H9 (cell line): ENCODE data around the gene DPH5. TPM values are rescaled to one million over a fixed set of nuclear protein-coding genes. Genes with fewer than 3 reads are reported as not detected.
"Not testable (repeated sequence)": the region's sequence is repeated elsewhere in the genome, so short reads cannot be mapped to it uniquely, and the experiment has no call there.

Source experiments
- DNase-seq: peaks from one replicate; pipeline ENCODE4 v3.0.0-alpha.2; 2017
- H2AFZ ChIP-seq: one replicate; pipeline ENCODE4 v1.6.1; 2013; ENCODE audit warnings: mild to moderate bottlenecking, low read length, control low read depth, moderate library complexity
- H2AK5ac ChIP-seq: 2 replicates; pipeline ENCODE4 v1.6.1; 2013; ENCODE audit warnings: low read length, control low read depth, mixed read lengths; ENCODE audit not compliant: insufficient read length
- H2BK120ac ChIP-seq: one replicate; pipeline ENCODE4 v1.6.1; 2013; ENCODE audit warnings: low read depth, mild to moderate bottlenecking, low read length, control low read depth, inconsistent platforms; ENCODE audit not compliant: poor library complexity, severe bottlenecking
- H2BK12ac ChIP-seq: 2 replicates; pipeline ENCODE4 v1.6.1; 2013; ENCODE audit warnings: low read length, control low read depth, mixed read lengths, low read depth; ENCODE audit not compliant: insufficient read length
- H2BK15ac ChIP-seq: 2 replicates; pipeline ENCODE4 v1.6.1; 2013; ENCODE audit warnings: low read depth, low read length, control low read depth
- H2BK20ac ChIP-seq: one replicate; pipeline ENCODE4 v1.6.1; 2013; ENCODE audit warnings: low read depth, mild to moderate bottlenecking, low read length, control low read depth, inconsistent platforms; ENCODE audit not compliant: poor library complexity, severe bottlenecking
- H2BK5ac ChIP-seq: 2 replicates; pipeline ENCODE4 v1.6.1; 2013; ENCODE audit warnings: low read length, control low read depth, mixed read lengths; ENCODE audit not compliant: insufficient read length
- H3K14ac ChIP-seq: 2 replicates; pipeline ENCODE4 v1.6.1; 2013; ENCODE audit warnings: low read length, control low read depth; ENCODE audit not compliant: insufficient read depth
- H3K18ac ChIP-seq: 2 replicates; pipeline ENCODE4 v1.6.1; 2013; ENCODE audit warnings: low read depth, mild to moderate bottlenecking, mixed read lengths, low read length, control low read depth; ENCODE audit not compliant: insufficient read length
- H3K23ac ChIP-seq: 2 replicates; pipeline ENCODE4 v1.6.1; 2013; ENCODE audit warnings: low read length, control low read depth, mixed read lengths, low read depth; ENCODE audit not compliant: insufficient read length
- H3K23me2 ChIP-seq: 2 replicates; pipeline ENCODE4 v1.6.1; 2013; ENCODE audit warnings: low read depth, mild to moderate bottlenecking, mixed read lengths, low read length, control low read depth; ENCODE audit not compliant: insufficient read length, poor library complexity, severe bottlenecking
- H3K27ac ChIP-seq: 2 replicates; pipeline ENCODE4 v1.5.1; 2013; ENCODE audit warnings: low read length, control low read depth, mixed read lengths, low read depth; ENCODE audit not compliant: insufficient read length
- H3K27me3 ChIP-seq: 2 replicates; pipeline ENCODE4 v1.6.1; 2013; ENCODE audit warnings: low read length, control low read depth, inconsistent platforms; ENCODE audit not compliant: insufficient read depth
- H3K4ac ChIP-seq: 2 replicates; pipeline ENCODE4 v1.6.1; 2013; ENCODE audit warnings: low read depth, mild to moderate bottlenecking, control low read depth, inconsistent platforms, low read length, moderate library complexity
- H3K4me1 ChIP-seq: 2 replicates; pipeline ENCODE4 v1.6.1; 2013; ENCODE audit warnings: low read length, control low read depth, inconsistent platforms; ENCODE audit not compliant: insufficient read depth
- H3K4me2 ChIP-seq: 2 replicates; pipeline ENCODE4 v1.6.1; 2013; ENCODE audit warnings: low read length, control low read depth, mixed read lengths; ENCODE audit not compliant: insufficient read length, insufficient read depth
- H3K56ac ChIP-seq: 2 replicates; pipeline ENCODE4 v1.6.1; 2013; ENCODE audit warnings: low read depth, mild to moderate bottlenecking, mixed read lengths, low read length, control low read depth; ENCODE audit not compliant: insufficient read length
- H3K79me1 ChIP-seq: 2 replicates; pipeline ENCODE4 v1.6.1; 2013; ENCODE audit warnings: low read depth, mild to moderate bottlenecking, moderate library complexity, low read length, control low read depth, inconsistent platforms; ENCODE audit not compliant: insufficient read depth, poor library complexity, severe bottlenecking
- H3K79me2 ChIP-seq: 2 replicates; pipeline ENCODE4 v1.6.1; 2013; ENCODE audit warnings: low read length, control low read depth, inconsistent platforms; ENCODE audit not compliant: insufficient read depth
- H3K9ac ChIP-seq: 2 replicates; pipeline ENCODE4 v1.6.1; 2013; ENCODE audit warnings: low read length, control low read depth, mixed read lengths; ENCODE audit not compliant: insufficient read length; ENCODE audit errors: extremely low read depth
- H3K9me3 ChIP-seq: one replicate; pipeline ENCODE4 v1.6.1; 2013; ENCODE audit warnings: low read depth, low read length, inconsistent platforms; ENCODE audit not compliant: control insufficient read depth
- H3T11ph ChIP-seq: one replicate; pipeline ENCODE4 v1.6.1; 2013; ENCODE audit warnings: mild to moderate bottlenecking, low read length, control low read depth, inconsistent platforms
- H4K20me1 ChIP-seq: one replicate; pipeline ENCODE4 v1.6.1; 2013; ENCODE audit not compliant: control insufficient read depth, insufficient read length, insufficient read depth
- H4K5ac ChIP-seq: 2 replicates; pipeline ENCODE4 v1.6.1; 2013; ENCODE audit warnings: low read depth, mild to moderate bottlenecking, mixed read lengths, low read length, control low read depth; ENCODE audit not compliant: insufficient read length
- H4K8ac ChIP-seq: replicated peaks from 2 replicates; pipeline ENCODE4 v1.6.1; 2013; ENCODE audit warnings: low read length, control low read depth, mixed read lengths, low read depth; ENCODE audit not compliant: insufficient read length
- H4K91ac ChIP-seq: 2 replicates; pipeline ENCODE4 v1.6.1; 2013; ENCODE audit warnings: low read depth, mild to moderate bottlenecking, moderate library complexity, mixed read lengths, low read length, control low read depth; ENCODE audit not compliant: insufficient read length
- H3K27ac Mint-ChIP-seq, 3 experiments: 2 replicates in 2 of 3; 3 replicates in 1 of 3; pipeline ENCODE4 v1.8.0; 2020 to 2021; ENCODE audit warnings: mixed read lengths in 3 of 3, mild to moderate bottlenecking in 1 of 3, moderate library complexity in 1 of 3
- H3K27me3 Mint-ChIP-seq: 2 replicates; pipeline ENCODE4 v1.8.0; 2021; ENCODE audit warnings: low read depth, mild to moderate bottlenecking, moderate library complexity, mixed read lengths
- H3K36me3 Mint-ChIP-seq, 3 experiments: 2 replicates in 2 of 3; 3 replicates in 1 of 3; pipeline ENCODE4 v1.8.0; 2020 to 2021; ENCODE audit warnings: low read depth in 3 of 3, mixed read lengths in 3 of 3; ENCODE audit not compliant: insufficient read depth in 1 of 3
- H3K4me1 Mint-ChIP-seq, 2 experiments: 2 replicates each; pipeline ENCODE4 v1.8.0; 2020; ENCODE audit warnings: mixed read lengths in 2 of 2
- H3K4me3 Mint-ChIP-seq, 2 experiments: 2 replicates in 1 of 2; 3 replicates in 1 of 2; pipeline ENCODE4 v1.8.0; 2020 to 2021; ENCODE audit warnings: mild to moderate bottlenecking in 2 of 2, mixed read lengths in 2 of 2, moderate library complexity in 1 of 2
- H3K9me3 Mint-ChIP-seq, 2 experiments: 2 replicates in 1 of 2; 3 replicates in 1 of 2; pipeline ENCODE4 v1.8.0; 2020; ENCODE audit warnings: mild to moderate bottlenecking in 2 of 2, mixed read lengths in 2 of 2, moderate library complexity in 1 of 2
- WGBS: extraction: QIAGEN DNeasy Blood & Tissue Kit; methylation state at CpG from one replicate; pipeline ENCODE4 v1.1.7; 2013; ENCODE audit warnings: missing lambda C conversion rate, low lambda C conversion rate, mixed read lengths; ENCODE audit not compliant: insufficient read length; ENCODE audit errors: extremely low coverage; 5-methylcytosine and 5-hydroxymethylcytosine counted together
- total RNA-seq: library from RNA; stranded (reverse); gene quantifications from 2 replicates; pipeline ENCODE4 v1.2.1, GENCODE V29; 2021
- TF ChIP-seq, protein P1 (sequence below): fragments of 200-600 bp; sonication (generic); conservative IDR thresholded peaks from 3 replicates; pipeline ENCODE4 v1.8.0; 2021; ENCODE audit warnings: antibody characterized with exemption, mild to moderate bottlenecking

The DPH5 gene
- total RNA-seq, 1 experiment from 2014 or later, result 49.4 TPM

DNA sequence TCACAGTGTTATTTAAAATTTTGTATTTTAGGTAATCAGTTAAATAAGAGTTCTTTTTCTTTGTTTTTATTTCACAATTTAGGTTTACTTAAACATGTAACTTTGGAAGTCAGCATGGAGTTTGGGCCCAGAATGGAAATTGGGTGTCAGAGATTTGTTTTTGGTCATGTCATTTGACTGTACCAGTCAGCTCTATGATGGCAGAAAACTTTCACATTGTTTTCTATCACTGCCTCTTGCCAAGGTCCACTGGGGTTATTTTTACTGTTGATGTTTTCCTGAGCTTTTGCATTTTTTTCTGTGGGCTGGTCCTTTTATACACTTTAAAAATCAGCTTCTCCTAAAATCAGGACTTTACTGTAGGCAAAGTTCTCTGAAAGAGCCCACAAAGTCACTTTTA, 75.2 kb downstream of the DPH5 start:
- Histone ChIP-seq H4K5ac (no peak overlapping the region), H3K4me2 (no peak overlapping the region), H2BK5ac (no peak overlapping the region), H2BK120ac (no peak overlapping the region), H2AFZ (no peak overlapping the region), H3K27ac (no peak overlapping the region), H3K79me2 (no peaks in the 10 kb centered on the region), H3K14ac (no peak overlapping the region), H3K56ac (no peak overlapping the region), H3K4ac (no peak overlapping the region), H3K9ac (no peak overlapping the region), H4K91ac (no peak overlapping the region), H3K27me3 (no peaks in the 10 kb centered on the region), H3K23ac (no peak overlapping the region), H3K23me2 (no peaks in the 10 kb centered on the region), H3K4me1 (peaks cover 13% of the 10 kb centered on the region; the same call in 1 of the 2 replicates), H2BK15ac (no peak overlapping the region), H3T11ph (no peak overlapping the region), H4K8ac (no peak overlapping the region), H3K18ac (no peak overlapping the region), H2AK5ac (no peak overlapping the region), H3K9me3 (no peaks in the 10 kb centered on the region), H4K20me1 (no peaks in the 10 kb centered on the region), H3K79me1 (no peaks in the 10 kb centered on the region), H2BK20ac (no peak overlapping the region), H2BK12ac (no peak overlapping the region)
- DNase-seq, result no peak
- Mint-ChIP-seq H3K27ac (peak overlapping the region in 2 of 3 experiments; percentile 94 to 95; a peak in 4 of 7 replicates), H3K27me3 (no peaks in the 10 kb centered on the region), H3K4me1 (peaks cover 53 to 57% of the 10 kb centered on the region in 2 experiments), H3K9me3 (peaks cover 19 to 26% of the 10 kb centered on the region in 2 experiments), H3K4me3 (no peak overlapping the region), H3K36me3 (peaks cover 41 to 50% (median 48%) of the 10 kb centered on the region in 3 experiments)
- TF ChIP-seq, protein P1, sequence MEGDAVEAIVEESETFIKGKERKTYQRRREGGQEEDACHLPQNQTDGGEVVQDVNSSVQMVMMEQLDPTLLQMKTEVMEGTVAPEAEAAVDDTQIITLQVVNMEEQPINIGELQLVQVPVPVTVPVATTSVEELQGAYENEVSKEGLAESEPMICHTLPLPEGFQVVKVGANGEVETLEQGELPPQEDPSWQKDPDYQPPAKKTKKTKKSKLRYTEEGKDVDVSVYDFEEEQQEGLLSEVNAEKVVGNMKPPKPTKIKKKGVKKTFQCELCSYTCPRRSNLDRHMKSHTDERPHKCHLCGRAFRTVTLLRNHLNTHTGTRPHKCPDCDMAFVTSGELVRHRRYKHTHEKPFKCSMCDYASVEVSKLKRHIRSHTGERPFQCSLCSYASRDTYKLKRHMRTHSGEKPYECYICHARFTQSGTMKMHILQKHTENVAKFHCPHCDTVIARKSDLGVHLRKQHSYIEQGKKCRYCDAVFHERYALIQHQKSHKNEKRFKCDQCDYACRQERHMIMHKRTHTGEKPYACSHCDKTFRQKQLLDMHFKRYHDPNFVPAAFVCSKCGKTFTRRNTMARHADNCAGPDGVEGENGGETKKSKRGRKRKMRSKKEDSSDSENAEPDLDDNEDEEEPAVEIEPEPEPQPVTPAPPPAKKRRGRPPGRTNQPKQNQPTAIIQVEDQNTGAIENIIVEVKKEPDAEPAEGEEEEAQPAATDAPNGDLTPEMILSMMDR, result no peak

- H3K27ac Mint-ChIP-seq, result peak overlapping the region; percentile 76 to 97 (median 85); a peak in 5 of 7 replicates
- H3K27me3 Mint-ChIP-seq, result not testable (repeated sequence)
- peak overlapping the region in 1 of 2 experiments; percentile 16; a peak in 1 of 5 replicates for H3K4me3 Mint-ChIP-seq
Measured at GRCh38 chr1:100949515-100950158, 75.9 kb downstream of the DPH5 start.

More at GRCh38 chr1:100949515-100950158, 75.9 kb downstream of the DPH5 start:
- H3K14ac ChIP-seq, H2BK120ac ChIP-seq, H2BK20ac ChIP-seq, H3K79me2 ChIP-seq, H2AFZ ChIP-seq, H3T11ph ChIP-seq, H4K5ac ChIP-seq, H2BK15ac ChIP-seq, H3K23ac ChIP-seq, H3K79me1 ChIP-seq, H4K20me1 ChIP-seq, H3K23me2 ChIP-seq, H2AK5ac ChIP-seq, H3K56ac ChIP-seq, H4K91ac ChIP-seq, H3K27me3 ChIP-seq, H2BK12ac ChIP-seq, H3K9ac ChIP-seq, H3K9me3 ChIP-seq, H4K8ac ChIP-seq, H3K4ac ChIP-seq: not testable (repeated sequence)
- WGBS, result no CpG with 5 or more reads among the region's 9 CpGs
- Histone ChIP-seq H2BK5ac (peak overlapping the region; percentile 93), H3K4me2 (peak overlapping the region; percentile 49), H3K4me1 (peaks cover 13% of the 10 kb centered on the region; the same call in 1 of the 2 replicates), H3K27ac (peak overlapping the region; percentile 26), H3K18ac (peak overlapping the region; percentile 56)
- peaks cover 45 to 52% (median 50%) of the 10 kb centered on the region in 3 experiments for H3K36me3 Mint-ChIP-seq
- peak; percentile 86 for DNase-seq
- peaks cover 19 to 26% of the 10 kb centered on the region in 2 experiments for H3K9me3 Mint-ChIP-seq
- H3K4me1 Mint-ChIP-seq, result peaks cover 53 to 57% of the 10 kb centered on the region in 2 experiments
